MM.1S (cell line): ENCODE data around the gene CD44.

Experiments used
- CTCF ChIP-seq: fragments of 300-600 bp; sonication (generic); IDR thresholded peaks from 2 replicates; pipeline ENCODE4 v1.5.1; 2016; ENCODE audit warnings: antibody characterized with exemption, low read length, mixed read lengths
- EZH2 ChIP-seq: fragments of 300-600 bp; sonication (generic); optimal IDR thresholded peaks from 2 replicates; pipeline ENCODE3; 2017; ENCODE audit warnings: low read depth, mild to moderate bottlenecking, antibody characterized with exemption, low read length, mixed read lengths
- EZH2phosphoT487 ChIP-seq: fragments of 300-600 bp; sonication (generic); IDR thresholded peaks from 2 replicates; pipeline ENCODE4 v1.6.1; 2018; ENCODE audit warnings: antibody characterized with exemption, low read length

- no peak for TF ChIP-seq CTCF
- TF ChIP-seq EZH2 = no peak
- TF ChIP-seq EZH2phosphoT487 = no peak
These were observed 16.7 kb downstream of the CD44 start for GRCh38 chr11:35155677-35156076.
